PC-3 (cell line): ENCODE data around the gene OPTC. TPM values are rescaled to one million over a fixed set of nuclear protein-coding genes. Genes with fewer than 3 reads are reported as not detected.

Experiments used
- ATAC-seq: fragments of 200-7000 bp; cut with Tn5 transposase; 2 replicates; pipeline ENCODE4 v1.9.1; 2020; ENCODE audit warnings: mild to moderate bottlenecking, moderate library complexity
- BruUV-seq: library from RNA; stranded (reverse); fragments of 400-500 nt; replicated peaks from 2 replicates; lab custom pipeline; 2021; lab: Mats Ljungman, UMichigan
- CTCF ChIA-PET: fragments of 300-600 bp; sonication (Branson Sonifier 250); formaldehyde crosslinking; loops from one replicate; lab custom pipeline; 2022; ENCODE audit warnings: antibody characterized with exemption; lab: Charles Lee
- POLR2A ChIA-PET: fragments of 300-600 bp; sonication (Branson Sonifier 250); formaldehyde crosslinking; loops from one replicate; lab custom pipeline; 2022; ENCODE audit warnings: antibody characterized with exemption; ENCODE audit not compliant: unreplicated experiment; lab: Charles Lee
- DNase-seq: peaks from one replicate; pipeline ENCODE4 v3.0.0-alpha.2; 2015
- H2AFZ ChIP-seq: fragments of 300-600 bp; sonication (generic); 2 replicates; pipeline ENCODE4 v1.6.0; 2016; ENCODE audit warnings: antibody characterized with exemption, low read length
- H3F3A ChIP-seq: fragments of 300-600 bp; sonication (generic); one replicate; pipeline ENCODE4 v1.6.0; 2017; ENCODE audit warnings: antibody characterized with exemption, low read length, control low read depth, mild to moderate bottlenecking; ENCODE audit not compliant: unreplicated experiment
- H3K27ac ChIP-seq: fragments of 300-600 bp; sonication (generic); 2 replicates; pipeline ENCODE4 v1.5.1; 2016; ENCODE audit warnings: mild to moderate bottlenecking, low read length
- H3K27me3 ChIP-seq: fragments of 300-600 bp; sonication (generic); 2 replicates; pipeline ENCODE4 v1.6.1; 2016; ENCODE audit warnings: low read length, mixed read lengths
- H3K36me3 ChIP-seq: fragments of 300-600 bp; sonication (generic); 2 replicates; pipeline ENCODE4 v1.6.1; 2016; ENCODE audit warnings: low read depth, mixed run types, low read length, mixed read lengths
- H3K4me1 ChIP-seq: fragments of 300-600 bp; sonication (generic); 2 replicates; pipeline ENCODE4 v1.5.1; 2016; ENCODE audit warnings: low read length; ENCODE audit not compliant: insufficient read depth
- H3K4me2 ChIP-seq: fragments of 300-600 bp; sonication (generic); 2 replicates; pipeline ENCODE4 v1.6.0; 2016; ENCODE audit warnings: low read length
- H3K4me3 ChIP-seq: fragments of 300-600 bp; sonication (generic); 2 replicates; pipeline ENCODE4 v1.5.1; 2016; ENCODE audit warnings: mild to moderate bottlenecking, low read length, mixed read lengths
- H3K79me2 ChIP-seq: fragments of 300-600 bp; sonication (generic); 2 replicates; pipeline ENCODE4 v1.6.1; 2017; ENCODE audit warnings: low read length, mixed read lengths
- H3K9ac ChIP-seq: fragments of 300-600 bp; sonication (generic); 2 replicates; pipeline ENCODE4 v1.6.0; 2016; ENCODE audit warnings: mild to moderate bottlenecking, low read length
- H3K9me2 ChIP-seq: fragments of 300-600 bp; sonication (generic); replicated peaks from 2 replicates; pipeline ENCODE4 v1.6.1; 2016; ENCODE audit warnings: mixed run types, low read length, mixed read lengths
- H3K9me3 ChIP-seq: fragments of 300-600 bp; sonication (generic); 2 replicates; pipeline ENCODE4 v1.6.1; 2016; ENCODE audit warnings: low read length, mixed read lengths
- H4K20me1 ChIP-seq: fragments of 300-600 bp; sonication (generic); 2 replicates; pipeline ENCODE4 v1.6.1; 2016; ENCODE audit warnings: low read length, mixed read lengths
- CTCF ChIP-seq: fragments of 300-600 bp; sonication (generic); conservative IDR thresholded peaks from 2 replicates; pipeline ENCODE4 v1.5.1; 2017; ENCODE audit warnings: antibody characterized with exemption, low read depth, mild to moderate bottlenecking, low read length
- EZH2 ChIP-seq: fragments of 300-600 bp; sonication (generic); IDR thresholded peaks from one replicate; pipeline ENCODE4 v1.6.1; 2017; ENCODE audit warnings: antibody characterized with exemption, mild to moderate bottlenecking, low read length; ENCODE audit not compliant: unreplicated experiment
- EZH2phosphoT487 ChIP-seq: fragments of 300-600 bp; sonication (generic); IDR thresholded peaks from 2 replicates; pipeline ENCODE4 v1.6.1; 2018; ENCODE audit warnings: mild to moderate bottlenecking, antibody characterized with exemption, low read length, borderline replicate concordance
- intact Hi-C: fragments of 100-400 bp; cut with micrococcal nuclease; formaldehyde crosslinking; loops from 2 replicates; pipeline ENCODE4 v1.9.0; 2023
- total RNA-seq: library from RNA; depleted of rRNA; stranded (reverse); fragments of >200 nt; gene quantifications from 2 replicates; pipeline ENCODE4 v1.2.3, GENCODE V29; 2014

The OPTC gene
- total RNA-seq, 1 experiment from 2014 or later = not detected

- Histone ChIP-seq H3K4me1 (peaks cover 63% of the 10 kb centered on the region), H3K36me3 (no peaks in the 10 kb centered on the region), H3K9ac (peak overlapping the region; percentile 16; the same call in 1 of the 2 replicates), H2AFZ (peak overlapping the region; percentile 47), H4K20me1 (no peaks in the 10 kb centered on the region), H3K4me2 (peak overlapping the region; percentile 63), H3F3A (peaks cover 11% of the 10 kb centered on the region), H3K9me2 (no peaks in the 10 kb centered on the region), H3K9me3 (no peaks in the 10 kb centered on the region), H3K4me3 (peak overlapping the region; percentile 3; the same call in 1 of the 2 replicates), H3K27me3 (no peaks in the 10 kb centered on the region), H3K79me2 (no peaks in the 10 kb centered on the region), H3K27ac (peak overlapping the region; percentile 87)
- no peak for DNase-seq
- TF ChIP-seq EZH2phosphoT487 = no peak
- no peak for TF ChIP-seq EZH2
- TF ChIP-seq CTCF = no peak
- intact Hi-C loops = loop anchor here (2.0 to 10.0 kb wide), 2 partner anchors 19 to 261 kb away; partner anchors contain the start of genes ZBED6 and ZC3H11A
- ChIA-PET POLR2A (interaction anchor here (1.0 kb wide), 1 partner anchor 158 kb away, joined by 3 read pairs; no protein-coding TSS in a partner anchor), CTCF (no interaction called here)
- BruUV-seq = no TSS peak
- no peak for ATAC-seq
These were observed 40.1 kb downstream of the OPTC start for GRCh38 chr1:203534012-203534411.

- intact Hi-C loops = loop anchor here (2.0 to 10.0 kb wide), 2 partner anchors 20 to 260 kb away; partner anchors contain the start of genes ZBED6 and ZC3H11A
These were observed 40.6 kb downstream of the OPTC start for GRCh38 chr1:203534526-203534925.

More at GRCh38 chr1:203534526-203534925, 40.6 kb downstream of the OPTC start:
- H3K27me3 ChIP-seq = no peaks in the 10 kb centered on the region
- no peak for TF ChIP-seq EZH2phosphoT487
- no peak for TF ChIP-seq EZH2
- TF ChIP-seq CTCF = no peak
- H3K4me2 ChIP-seq = peak overlapping the region; percentile 63
- H3K4me1 ChIP-seq = peaks cover 63% of the 10 kb centered on the region
- H3K9me2 ChIP-seq = no peaks in the 10 kb centered on the region
- no peaks in the 10 kb centered on the region for H4K20me1 ChIP-seq
- CTCF ChIA-PET = no interaction called here
- peak overlapping the region; percentile 87 for H3K27ac ChIP-seq
- H2AFZ ChIP-seq = peak overlapping the region; percentile 47
- no peaks in the 10 kb centered on the region for H3K9me3 ChIP-seq
- no peaks in the 10 kb centered on the region for H3K36me3 ChIP-seq
- BruUV-seq = no TSS peak
- no peaks in the 10 kb centered on the region for H3K79me2 ChIP-seq
- peak overlapping the region; percentile 3; the same call in 1 of the 2 replicates for H3K4me3 ChIP-seq
- DNase-seq (peak; percentile 99), ATAC-seq (peak; percentile 68)
- H3K9ac ChIP-seq = peak overlapping the region; percentile 16; the same call in 1 of the 2 replicates
- peaks cover 11% of the 10 kb centered on the region for H3F3A ChIP-seq
- POLR2A ChIA-PET = interaction anchor here (0.6 to 1.0 kb wide), 2 partner anchors 158 to 470 kb away, joined by 3 to 6 read pairs; no protein-coding TSS in a partner anchor
